Inferior parietal cortex (tissue), 1 donor: ENCODE data around the gene NEK9.

Experiments used
- DNase-seq: peaks from one replicate; pipeline ENCODE4 v3.0.0-alpha.2; 2016; ENCODE audit errors: extremely low spot score

The NEK9 gene

GRCh38 chr14:75067212-75067611, 59.6 kb downstream of the NEK9 start:
- DNase-seq = no peak

DNA sequence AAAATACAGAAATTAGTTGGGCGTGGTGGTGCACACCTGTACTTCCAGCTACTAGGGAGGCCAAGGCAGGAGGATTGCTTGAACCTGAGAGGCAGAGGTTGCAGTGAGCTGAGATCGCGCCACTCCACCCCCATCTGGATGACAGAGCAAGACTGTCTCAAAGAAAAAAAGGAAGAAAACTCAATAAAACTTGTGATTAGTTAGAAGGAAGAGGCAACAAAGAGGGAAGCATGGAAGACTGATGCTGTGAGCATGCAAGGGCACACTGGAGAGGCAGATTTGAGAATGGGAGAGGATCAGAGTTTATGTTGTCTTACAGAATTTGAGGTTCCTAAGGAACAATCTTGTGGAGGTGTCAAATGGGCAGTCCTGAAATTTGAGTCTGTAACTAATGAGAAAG, 60.2 kb downstream of the NEK9 start:
- no peak for DNase-seq

DNA sequence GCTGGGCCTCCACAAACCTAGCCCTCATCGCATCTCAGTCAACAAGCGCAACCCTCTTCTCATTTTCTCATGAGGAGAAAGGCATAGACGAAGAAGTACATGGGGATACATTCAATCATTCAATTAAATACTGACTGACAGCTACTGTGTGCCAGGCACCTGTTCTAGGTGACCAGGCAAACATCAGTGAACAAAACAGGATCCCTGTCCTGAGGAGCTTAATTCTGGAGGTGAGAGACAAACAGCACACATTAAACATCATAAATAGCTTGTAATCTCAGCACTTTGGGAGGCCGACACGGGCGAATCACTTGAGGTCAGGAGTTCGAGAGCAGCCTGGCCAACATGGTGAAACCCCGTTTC, 62.7 kb downstream of the NEK9 start:
- DNase-seq = no peak

GRCh38 chr14:75063491-75064204, 63.2 kb downstream of the NEK9 start, which contains the start of gene ACYP1:
TSS of gene ACYP1 (minus strand) at chr14:75064024. CDS start at chr14:75063553, 471 bp downstream.
- peak; percentile 91 for DNase-seq

GRCh38 chr14:75063013-75063412, 63.8 kb downstream of the NEK9 start:
- no peak for DNase-seq

DNA sequence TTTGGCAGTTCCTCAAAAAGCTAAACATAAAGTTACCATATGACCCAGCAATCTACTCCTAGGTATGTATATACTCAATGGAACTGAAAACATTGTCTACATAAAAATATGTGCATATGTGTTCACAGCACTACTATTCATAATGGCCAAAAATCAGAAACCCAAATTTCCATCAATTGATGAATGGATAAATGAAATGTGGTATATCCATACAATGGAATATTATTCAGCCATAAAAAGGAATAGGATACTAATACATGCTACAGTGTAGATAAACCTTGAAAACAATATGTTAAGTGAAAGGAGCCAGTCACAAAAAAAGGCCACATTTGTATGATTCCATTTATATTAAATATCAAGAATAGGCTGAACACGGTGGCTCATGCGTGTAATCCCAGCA, 66.4 kb downstream of the NEK9 start:
- DNase-seq = no peak

DNA sequence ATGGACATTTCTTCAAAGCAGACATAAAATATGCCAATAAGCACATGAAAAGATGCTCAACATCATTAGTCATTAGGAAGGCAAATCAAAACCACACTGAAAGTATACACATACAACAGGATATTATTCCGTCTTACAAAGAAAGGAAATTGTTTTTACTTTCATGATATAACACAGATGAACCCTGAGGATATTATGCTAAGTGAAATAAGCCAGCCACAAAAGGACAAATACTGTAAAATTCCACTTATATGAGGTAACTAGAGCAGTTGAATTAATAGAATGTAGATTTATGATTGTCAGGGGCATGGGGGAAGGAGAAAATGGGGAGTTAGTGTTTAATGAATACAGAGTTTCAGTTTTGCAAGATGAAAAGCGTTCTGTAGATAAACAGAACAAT, 67.2 kb downstream of the NEK9 start:
- DNase-seq = no peak

- DNase-seq = no peak
These were observed 72.4 kb downstream of the NEK9 start for GRCh38 chr14:75054421-75054820.

DNA sequence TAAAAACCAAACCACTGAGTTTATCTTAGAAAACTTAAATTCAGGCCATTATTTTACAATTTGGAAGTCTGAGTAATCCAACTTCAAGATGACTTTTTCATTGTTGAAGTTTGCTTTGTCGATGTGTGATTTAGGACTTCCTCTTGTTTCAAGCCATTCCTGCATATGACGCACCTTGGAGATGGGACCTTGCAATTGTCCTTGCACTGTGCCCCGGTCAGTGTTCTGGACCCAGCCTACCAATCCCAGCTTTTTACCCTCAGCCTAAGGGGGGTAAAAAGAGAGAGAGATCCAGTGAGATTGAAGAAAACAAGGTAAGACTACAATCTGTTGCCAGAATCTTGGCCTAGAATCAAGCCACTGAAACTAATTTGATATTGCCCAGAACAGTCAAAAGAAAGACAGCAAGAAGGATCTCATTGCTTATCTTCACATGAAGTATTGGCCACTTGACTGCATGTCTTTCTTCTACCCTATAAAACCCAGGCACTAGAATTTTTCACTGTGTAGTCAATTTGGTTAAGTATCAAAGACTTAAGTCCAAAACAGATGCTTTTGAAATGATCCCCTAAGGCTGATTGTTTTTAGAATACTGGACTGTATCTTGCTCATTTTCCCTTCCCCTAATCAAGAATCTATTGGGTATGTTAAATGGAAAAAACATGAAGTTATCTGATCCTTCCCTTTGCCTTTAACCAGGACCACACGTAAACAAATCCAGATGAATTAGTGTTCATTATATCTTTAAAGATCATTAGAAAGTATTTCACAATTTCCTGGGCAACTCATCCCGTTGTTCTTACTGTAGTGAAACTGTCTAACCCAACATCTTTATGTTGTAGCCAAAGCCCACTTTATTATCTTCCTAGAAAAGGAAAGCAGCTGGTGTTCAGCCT, 73.2 kb downstream of the NEK9 start:
- no peak for DNase-seq

GRCh38 chr14:75051556-75051899, 75.3 kb downstream of the NEK9 start:
- no peak for DNase-seq

DNA sequence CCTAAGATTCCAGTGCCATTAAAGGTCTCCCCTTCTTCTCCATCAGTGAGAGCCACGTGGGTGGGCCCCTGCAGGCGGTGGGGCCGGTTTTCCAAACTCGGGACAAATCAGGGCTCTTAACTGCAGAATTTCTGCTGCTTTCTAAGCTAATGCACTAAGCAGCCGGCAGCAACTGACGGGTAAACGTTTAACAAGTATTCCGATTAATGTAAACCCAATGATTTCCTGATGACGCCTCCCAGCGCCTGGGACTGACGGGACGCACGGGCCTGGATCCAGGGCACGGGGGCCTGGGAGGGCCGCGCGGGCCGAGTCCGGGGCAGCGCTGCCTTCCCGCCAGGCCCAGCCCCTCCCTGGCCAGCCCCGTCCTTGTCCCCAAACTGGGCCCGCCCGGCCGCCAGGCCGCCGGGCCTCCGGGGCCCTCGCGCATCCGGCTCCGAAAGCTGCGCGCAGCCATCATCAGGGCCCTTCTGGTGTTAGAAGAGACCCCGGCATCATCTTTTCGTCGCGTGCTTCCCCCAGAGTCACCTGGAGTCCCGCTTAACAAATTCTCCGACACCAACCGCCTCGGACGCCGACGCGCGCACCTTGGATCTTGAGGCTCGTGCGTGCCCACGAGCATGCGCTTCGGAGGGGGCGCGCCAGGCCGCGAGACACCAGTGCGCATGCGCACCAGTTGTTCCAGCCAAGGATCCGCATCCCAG, 75.8 kb downstream of the NEK9 start, which contains the start of gene MLH3:
MLH3 (minus strand) TSS at position 616 of the 704 bp plus-strand sequence. CDS start 1,812 bp downstream, outside the sequence.
- DNase-seq = peak; percentile 90

DNA sequence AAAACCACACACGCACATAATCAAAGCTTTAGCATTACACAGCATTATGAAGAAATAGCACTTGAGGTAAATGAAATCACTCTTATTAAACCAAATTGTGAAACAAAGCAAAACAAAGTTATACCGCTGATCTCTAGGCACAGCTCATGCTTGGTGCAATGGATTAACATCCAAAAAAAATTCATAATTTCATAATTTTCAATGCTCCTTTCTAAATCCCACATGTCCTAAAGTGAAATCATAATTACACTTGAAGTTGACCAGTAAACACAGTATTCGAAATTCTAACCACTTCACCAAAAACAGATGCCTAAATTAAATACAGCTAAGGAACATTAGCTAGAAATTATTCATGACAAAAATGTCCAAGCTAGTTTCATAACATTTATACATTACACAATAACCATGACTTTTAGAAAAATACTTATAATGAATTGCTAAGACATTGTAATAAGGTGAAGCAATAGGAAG, 77.1 kb downstream of the NEK9 start:
- no peak for DNase-seq

- peak; percentile 59 for DNase-seq
These were observed 77.7 kb downstream of the NEK9 start for GRCh38 chr14:75049136-75049535.

DNA sequence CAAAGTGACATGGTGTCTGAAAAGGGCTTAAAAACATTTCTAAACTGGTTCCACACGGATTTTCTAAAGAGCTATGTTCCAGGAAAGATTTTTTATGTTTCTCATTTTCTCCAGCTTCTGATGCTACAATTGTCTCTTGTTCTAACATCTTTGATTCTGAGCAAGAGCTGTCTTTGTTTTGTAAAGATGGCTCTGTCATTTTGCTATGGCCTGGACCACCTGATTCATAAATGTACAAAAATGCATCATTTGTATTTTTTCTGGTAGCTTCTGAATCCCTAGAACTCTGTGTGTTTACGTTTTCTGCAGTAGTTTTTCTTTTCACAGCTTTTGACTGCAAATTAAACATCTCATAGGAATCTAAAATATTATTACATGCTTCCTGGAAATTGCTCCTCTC, 78.7 kb downstream of the NEK9 start:
- peak; percentile 46 for DNase-seq

GRCh38 chr14:75047506-75047905, 79.3 kb downstream of the NEK9 start:
- no peak for DNase-seq

GRCh38 chr14:75046899-75047298, 79.9 kb downstream of the NEK9 start:
- no peak for DNase-seq

- DNase-seq = no peak
These were observed 80.6 kb downstream of the NEK9 start for GRCh38 chr14:75046275-75046674.

DNA sequence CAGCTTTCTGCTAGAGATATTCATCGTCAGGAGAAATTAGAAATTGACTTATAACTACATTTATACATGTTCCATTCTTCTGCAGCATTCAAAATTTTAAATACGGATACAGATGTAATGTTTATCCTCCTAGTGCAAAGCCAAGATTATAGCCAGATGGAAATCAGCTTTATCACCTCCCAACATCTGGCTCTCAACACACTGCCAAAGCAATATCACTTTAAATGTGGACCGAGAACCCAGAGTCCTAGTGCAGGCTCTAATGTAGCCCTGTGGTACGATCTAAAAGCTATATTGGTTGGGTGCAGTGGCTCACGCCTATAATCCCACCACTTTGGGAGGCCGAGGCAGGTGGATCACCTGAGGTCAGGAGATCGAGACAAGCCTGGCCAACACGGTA, 82.1 kb downstream of the NEK9 start:
- no peak for DNase-seq

DNA sequence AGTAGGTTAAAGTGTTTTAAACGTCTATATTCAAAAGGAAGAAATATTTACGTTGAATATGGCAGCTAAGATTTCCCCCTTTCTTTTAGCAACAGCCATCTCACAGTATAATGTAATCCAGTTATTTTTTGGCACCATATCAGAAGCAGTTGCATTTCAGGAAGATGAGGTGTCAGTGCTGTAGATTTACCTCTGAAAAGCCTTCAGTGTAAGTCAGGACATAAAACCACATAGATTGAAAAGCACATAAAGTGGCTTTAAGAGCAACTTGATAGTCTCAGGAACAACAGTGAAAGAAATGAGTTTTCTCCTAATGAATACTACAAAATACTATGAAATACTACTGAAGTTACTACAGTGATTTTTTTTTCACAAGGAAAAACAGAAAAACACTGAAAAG, 82.5 kb downstream of the NEK9 start:
- no peak for DNase-seq

DNA sequence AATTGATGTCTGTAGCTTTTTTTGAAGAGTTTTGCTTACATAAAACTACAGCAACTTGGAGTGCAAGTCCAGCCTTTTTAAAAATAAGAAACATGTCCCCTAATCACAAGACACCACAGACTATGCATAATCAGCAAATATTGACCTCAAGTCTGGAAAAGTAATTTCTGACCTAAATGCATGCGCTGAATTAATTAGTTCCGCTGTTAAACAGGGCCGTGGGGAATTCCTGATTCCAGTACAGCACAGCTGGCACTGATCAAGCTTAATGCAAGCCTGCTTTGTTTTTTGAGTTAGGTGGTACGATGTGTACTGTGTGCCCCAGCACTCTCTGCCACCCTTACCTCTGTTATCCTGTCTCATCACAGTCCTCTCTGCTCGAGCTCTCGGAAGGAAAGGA, 84.8 kb downstream of the NEK9 start:
- DNase-seq = no peak

- no peak for DNase-seq
These were observed 85.2 kb downstream of the NEK9 start for GRCh38 chr14:75041613-75042012.

DNA sequence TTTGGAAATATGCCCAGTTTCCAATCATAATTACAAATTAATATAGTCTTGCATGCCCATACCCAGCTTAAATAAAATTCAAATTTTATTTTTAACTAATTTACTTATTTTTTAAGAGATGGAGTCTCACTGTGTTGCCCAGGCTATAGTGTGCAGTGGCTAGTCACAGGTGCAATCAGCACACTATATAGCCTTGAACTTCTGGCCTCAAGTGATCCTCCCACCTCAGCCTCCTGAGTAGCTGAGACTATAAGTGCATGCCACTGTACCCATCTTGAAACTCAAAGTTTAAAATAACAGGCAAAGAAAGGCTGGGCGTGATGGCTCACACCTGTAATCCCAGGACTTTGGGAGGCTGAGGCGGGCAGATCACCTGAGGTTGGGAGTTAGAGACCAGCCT, 85.9 kb downstream of the NEK9 start:
- DNase-seq = no peak
